SK-N-SH treated with all-trans-retinoic acid at 6 μM for 48 hours (cell line): ENCODE results near the gene TMEM212.

Source experiments
- ISL1 ChIP-seq: fragments of 250-450 bp; sonication (Bioruptor Pico); IDR thresholded peaks from 2 replicates; pipeline ENCODE4 v2.1.2; 2022; ENCODE audit warnings: mild to moderate bottlenecking, moderate library complexity
- RARB ChIP-seq: fragments of 250-450 bp; sonication (Bioruptor Pico); IDR thresholded peaks from 2 replicates; pipeline ENCODE4 v1.8.0; 2021; ENCODE audit warnings: mild to moderate bottlenecking, moderate library complexity
- TOX ChIP-seq: fragments of 250-450 bp; sonication (Bioruptor Pico); IDR thresholded peaks from 2 replicates; pipeline ENCODE4 v1.8.0; 2021; ENCODE audit warnings: mild to moderate bottlenecking, moderate library complexity, borderline replicate concordance
- TF ChIP-seq, protein P1 (sequence below): fragments of 250-450 bp; sonication (Bioruptor Pico); IDR thresholded peaks from 2 replicates; pipeline ENCODE4 v1.8.0; 2020; ENCODE audit warnings: mild to moderate bottlenecking, moderate library complexity, borderline replicate concordance

DNA sequence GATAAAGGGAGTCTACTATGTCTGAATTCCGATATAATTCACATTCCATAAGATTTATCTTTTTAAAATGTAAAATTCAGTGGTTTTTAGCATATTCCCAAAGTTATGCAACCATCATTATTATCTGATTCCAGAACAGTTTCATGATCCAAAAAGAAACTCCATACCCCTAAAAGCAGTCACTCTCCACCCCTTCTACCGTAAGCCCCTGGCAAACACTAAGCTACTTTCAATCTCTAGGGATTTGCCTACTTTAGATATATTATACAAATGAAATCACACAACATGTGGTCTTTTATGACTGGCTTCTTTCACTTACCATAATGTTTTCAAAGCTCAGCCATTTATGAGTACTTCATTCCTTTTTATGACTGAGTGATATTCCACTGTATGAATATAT, 65.6 kb downstream of the TMEM212 start:
- TF ChIP-seq RARB (CRISPR knock-in tag) (no peak), ISL1 (CRISPR knock-in tag) (no peak), TOX (CRISPR knock-in tag) (no peak)
- TF ChIP-seq, protein P1, sequence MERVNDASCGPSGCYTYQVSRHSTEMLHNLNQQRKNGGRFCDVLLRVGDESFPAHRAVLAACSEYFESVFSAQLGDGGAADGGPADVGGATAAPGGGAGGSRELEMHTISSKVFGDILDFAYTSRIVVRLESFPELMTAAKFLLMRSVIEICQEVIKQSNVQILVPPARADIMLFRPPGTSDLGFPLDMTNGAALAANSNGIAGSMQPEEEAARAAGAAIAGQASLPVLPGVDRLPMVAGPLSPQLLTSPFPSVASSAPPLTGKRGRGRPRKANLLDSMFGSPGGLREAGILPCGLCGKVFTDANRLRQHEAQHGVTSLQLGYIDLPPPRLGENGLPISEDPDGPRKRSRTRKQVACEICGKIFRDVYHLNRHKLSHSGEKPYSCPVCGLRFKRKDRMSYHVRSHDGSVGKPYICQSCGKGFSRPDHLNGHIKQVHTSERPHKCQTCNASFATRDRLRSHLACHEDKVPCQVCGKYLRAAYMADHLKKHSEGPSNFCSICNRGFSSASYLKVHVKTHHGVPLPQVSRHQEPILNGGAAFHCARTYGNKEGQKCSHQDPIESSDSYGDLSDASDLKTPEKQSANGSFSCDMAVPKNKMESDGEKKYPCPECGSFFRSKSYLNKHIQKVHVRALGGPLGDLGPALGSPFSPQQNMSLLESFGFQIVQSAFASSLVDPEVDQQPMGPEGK (CRISPR knock-in tag) = no peak
